ENCODE measurements around the gene EGR1.

DNA sequence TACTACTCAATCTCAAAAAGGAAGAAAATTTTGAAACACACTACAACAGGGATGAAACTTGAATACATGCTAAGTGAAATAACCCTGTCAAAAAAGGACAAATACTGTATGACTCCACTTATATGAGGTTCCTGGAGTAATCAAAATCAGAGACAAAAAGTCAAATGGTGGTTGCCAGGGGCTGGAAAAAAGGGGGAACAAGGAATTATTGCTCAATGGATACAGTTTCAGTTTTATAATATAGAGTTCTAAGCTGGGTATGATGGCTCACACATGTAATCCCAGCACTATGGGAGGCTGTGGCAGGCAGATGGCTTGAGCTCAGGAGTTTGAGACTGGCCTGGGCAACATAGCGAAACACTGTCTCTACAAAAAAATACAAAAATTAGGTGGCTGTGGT is 48.7 kb downstream of the EGR1 start:
- TF ChIP-seq, protein P1, sequence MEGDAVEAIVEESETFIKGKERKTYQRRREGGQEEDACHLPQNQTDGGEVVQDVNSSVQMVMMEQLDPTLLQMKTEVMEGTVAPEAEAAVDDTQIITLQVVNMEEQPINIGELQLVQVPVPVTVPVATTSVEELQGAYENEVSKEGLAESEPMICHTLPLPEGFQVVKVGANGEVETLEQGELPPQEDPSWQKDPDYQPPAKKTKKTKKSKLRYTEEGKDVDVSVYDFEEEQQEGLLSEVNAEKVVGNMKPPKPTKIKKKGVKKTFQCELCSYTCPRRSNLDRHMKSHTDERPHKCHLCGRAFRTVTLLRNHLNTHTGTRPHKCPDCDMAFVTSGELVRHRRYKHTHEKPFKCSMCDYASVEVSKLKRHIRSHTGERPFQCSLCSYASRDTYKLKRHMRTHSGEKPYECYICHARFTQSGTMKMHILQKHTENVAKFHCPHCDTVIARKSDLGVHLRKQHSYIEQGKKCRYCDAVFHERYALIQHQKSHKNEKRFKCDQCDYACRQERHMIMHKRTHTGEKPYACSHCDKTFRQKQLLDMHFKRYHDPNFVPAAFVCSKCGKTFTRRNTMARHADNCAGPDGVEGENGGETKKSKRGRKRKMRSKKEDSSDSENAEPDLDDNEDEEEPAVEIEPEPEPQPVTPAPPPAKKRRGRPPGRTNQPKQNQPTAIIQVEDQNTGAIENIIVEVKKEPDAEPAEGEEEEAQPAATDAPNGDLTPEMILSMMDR (IDR thresholded peaks at IDR 0.05): no peak
- TF ChIP-seq EZH2 (IDR thresholded peaks at IDR 0.05; ENCODE audit: borderline replicate concordance, insufficient read depth, low read depth, low read length, poor library complexity, severe bottlenecking): no peak

Measured in B cell (primary cell).